GM21576 (cell line): ENCODE data around the gene GALNT2.

ENCODE experiments used
- ATAC-seq: cut with Tn5 transposase; IDR thresholded peaks from one replicate; pipeline ENCODE4 v1.9.1; 2021; ENCODE audit warnings: mild to moderate bottlenecking, moderate library complexity; ENCODE audit not compliant: unreplicated experiment

GALNT2 gene

GRCh38 chr1:230226007-230226800 is 159.2 kb downstream of the GALNT2 start:
- no peak for ATAC-seq

DNA sequence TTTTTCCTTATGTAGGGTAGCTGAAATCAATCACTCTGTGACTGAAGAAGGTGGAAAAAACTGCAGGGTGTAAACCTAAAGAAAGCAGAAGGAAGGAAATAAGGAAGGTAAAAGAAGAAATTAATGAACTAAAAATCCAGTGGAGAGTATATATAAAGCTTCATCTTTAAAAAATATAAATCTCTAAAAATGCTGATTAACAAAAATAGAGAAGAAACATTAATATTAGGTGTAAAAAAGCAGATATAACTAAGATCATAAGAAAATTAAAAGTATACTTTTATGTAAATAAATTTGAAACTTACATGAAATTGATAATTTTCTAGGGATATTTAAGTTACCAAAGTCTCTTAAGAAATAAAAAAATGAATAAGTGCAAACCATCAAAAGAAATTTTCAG is 159.8 kb downstream of the GALNT2 start:
- no peak for ATAC-seq

- no peak for ATAC-seq
Measured at GRCh38 chr1:230228236-230228897, 161.3 kb downstream of the GALNT2 start.

- no peak for ATAC-seq
Measured at GRCh38 chr1:230230273-230230672, 163.2 kb downstream of the GALNT2 start.

DNA sequence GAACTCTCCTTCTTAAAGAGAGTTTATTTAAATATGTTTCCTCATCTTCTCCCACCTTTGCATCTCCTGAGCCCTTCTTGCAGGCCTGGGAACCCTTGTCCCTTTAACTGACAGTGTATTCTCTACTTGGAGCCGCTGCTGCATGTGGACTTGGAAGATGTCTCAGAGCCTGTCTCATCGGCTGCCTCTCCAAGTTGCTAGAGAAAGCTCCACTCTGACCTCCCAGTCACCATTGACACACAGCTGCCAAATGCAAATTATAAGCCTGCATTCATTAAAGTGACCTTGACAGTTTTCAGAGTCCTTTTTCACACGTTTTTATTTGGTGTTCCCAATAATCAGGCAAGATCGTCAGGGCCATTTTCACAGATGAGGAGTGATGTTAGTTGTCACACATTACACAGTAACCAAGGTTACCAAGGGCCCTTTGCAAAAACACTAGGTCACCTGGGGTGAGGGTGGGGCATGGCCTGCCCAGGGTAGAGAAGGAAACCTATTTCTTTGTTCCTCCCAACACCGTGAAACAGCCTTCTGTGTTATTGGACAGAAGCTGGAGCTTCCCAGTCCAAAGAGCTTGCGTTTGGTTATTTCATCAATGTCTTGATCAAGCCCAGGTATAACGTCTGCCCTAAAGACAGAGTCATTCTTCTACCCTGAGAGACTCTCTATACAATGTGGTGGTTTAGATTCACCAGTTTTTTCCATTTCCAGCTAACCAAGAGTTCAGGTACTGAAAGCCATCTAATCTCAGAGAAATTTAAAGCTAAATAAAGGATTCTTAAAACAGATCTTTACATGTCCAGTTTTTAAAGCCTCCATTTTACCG is 164.1 kb downstream of the GALNT2 start:
- no peak for ATAC-seq

GRCh38 chr1:230231774-230232145 is 164.7 kb downstream of the GALNT2 start:
- no peak for ATAC-seq

DNA sequence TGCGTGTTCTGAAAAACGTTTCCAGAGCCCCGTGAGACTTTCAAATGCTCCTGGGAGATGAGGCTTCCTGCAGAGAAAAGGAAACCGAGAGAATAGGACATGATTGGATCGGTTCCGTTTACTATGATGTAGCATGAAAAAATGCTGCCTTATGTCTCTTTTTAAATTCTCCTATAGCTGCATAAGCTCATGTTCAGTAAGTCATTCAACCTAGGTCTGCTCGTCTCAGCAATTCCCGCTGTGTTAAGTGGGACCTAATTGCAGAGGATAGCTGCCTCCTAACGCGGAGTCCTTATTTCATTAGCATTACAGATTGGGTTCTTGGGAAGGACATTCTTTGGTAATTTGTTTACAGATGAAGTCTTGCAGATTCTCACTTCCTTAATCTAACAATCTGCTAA is 165.3 kb downstream of the GALNT2 start:
- ATAC-seq, result no peak

GRCh38 chr1:230233786-230234185 is 166.7 kb downstream of the GALNT2 start:
- no peak for ATAC-seq

DNA sequence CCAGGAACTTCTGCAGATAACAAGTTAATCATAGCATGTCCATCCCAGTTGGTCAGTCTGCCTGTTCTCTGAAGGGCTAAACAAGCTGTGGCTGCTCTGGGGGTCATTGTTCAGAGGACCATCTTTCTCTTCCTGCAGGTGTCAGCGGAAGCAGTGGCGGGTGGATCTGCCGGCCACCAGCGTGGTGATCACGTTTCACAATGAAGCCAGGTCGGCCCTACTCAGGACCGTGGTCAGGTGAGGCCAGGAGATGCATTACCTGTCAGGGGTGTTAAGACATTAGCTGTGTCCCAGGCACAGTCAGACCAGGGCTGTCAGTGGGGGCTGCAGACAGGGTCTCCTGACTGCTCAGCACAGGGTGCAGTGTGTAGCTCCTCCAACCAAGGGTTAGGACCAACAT is 168.8 kb downstream of the GALNT2 start:
- no peak for ATAC-seq

- ATAC-seq, result no peak
Measured at GRCh38 chr1:230236301-230237008, 169.4 kb downstream of the GALNT2 start.

GRCh38 chr1:230237009-230237370 is 170.0 kb downstream of the GALNT2 start:
- ATAC-seq, result no peak

- no peak for ATAC-seq
Measured at GRCh38 chr1:230237805-230238204, 170.8 kb downstream of the GALNT2 start.

DNA sequence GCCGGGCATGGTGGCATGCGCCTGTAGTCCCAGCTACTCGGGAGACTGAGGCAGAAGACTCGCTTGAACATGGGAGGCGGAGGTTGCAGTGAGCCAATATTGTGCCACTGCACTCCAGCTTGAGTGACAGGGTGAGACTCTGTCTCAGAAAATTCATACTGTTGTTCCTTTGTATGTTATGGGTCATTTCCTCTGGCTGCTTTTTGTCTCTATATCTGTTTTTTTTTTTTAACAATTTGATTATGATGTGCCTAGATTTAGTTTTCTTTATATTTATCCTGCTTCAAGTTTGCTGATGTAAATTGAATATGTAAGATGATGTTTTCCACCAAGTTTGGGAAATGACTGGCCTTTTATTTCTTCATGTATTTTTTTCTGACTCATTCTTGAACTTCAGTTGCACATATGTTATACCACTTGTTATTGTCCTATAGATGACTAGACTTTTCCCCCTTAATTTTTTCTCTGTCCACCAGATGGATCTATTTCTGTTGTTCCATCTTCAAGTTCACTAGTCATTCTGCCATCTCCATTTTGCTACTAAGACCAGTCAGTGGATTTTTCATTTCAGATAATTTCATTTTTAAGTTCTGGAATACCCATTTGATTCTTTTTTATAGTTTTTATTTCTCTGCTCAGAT is 173.5 kb downstream of the GALNT2 start:
- no peak for ATAC-seq

GRCh38 chr1:230242326-230242725 is 175.3 kb downstream of the GALNT2 start:
- no peak for ATAC-seq

GRCh38 chr1:230243146-230243545 is 176.1 kb downstream of the GALNT2 start:
- ATAC-seq, result no peak

DNA sequence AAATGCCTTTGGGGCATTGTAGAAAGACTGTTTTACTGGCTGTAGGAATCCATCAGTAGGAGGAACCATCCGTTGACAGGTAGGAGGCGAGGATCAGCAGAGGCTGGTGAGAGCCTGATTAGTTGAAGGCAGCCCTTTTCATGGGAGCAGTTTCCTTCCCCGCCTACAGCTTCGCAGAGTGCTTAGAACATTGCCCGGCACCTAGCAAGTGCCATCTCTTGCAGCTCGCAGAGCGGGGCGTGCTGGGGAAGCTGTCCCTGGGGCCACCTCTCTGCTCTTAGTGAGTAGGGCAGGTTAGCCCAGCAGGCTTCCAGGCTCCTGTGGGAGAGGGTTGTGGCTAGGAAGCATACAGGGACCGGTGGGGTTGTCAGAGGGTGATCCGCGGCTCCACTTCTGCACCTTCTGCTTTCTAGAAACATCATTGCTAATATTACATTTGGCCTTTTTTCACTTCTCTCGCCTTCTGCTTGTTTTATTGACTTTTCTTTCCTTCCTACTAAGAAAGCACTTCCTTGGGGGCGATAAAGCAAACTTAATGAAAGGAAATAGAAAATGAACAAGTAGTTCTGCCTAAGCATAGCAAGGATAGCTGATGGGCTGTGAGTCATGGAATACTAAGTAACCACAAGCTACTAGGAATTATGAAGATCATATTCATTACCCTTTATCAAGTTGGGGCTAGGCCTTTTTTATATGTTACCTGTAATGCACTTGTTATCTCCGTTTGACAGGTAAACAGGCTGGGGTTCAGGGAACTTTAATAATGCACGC is 176.7 kb downstream of the GALNT2 start:
- ATAC-seq, result no peak

GRCh38 chr1:230246551-230246950 is 179.5 kb downstream of the GALNT2 start:
- ATAC-seq, result no peak

DNA sequence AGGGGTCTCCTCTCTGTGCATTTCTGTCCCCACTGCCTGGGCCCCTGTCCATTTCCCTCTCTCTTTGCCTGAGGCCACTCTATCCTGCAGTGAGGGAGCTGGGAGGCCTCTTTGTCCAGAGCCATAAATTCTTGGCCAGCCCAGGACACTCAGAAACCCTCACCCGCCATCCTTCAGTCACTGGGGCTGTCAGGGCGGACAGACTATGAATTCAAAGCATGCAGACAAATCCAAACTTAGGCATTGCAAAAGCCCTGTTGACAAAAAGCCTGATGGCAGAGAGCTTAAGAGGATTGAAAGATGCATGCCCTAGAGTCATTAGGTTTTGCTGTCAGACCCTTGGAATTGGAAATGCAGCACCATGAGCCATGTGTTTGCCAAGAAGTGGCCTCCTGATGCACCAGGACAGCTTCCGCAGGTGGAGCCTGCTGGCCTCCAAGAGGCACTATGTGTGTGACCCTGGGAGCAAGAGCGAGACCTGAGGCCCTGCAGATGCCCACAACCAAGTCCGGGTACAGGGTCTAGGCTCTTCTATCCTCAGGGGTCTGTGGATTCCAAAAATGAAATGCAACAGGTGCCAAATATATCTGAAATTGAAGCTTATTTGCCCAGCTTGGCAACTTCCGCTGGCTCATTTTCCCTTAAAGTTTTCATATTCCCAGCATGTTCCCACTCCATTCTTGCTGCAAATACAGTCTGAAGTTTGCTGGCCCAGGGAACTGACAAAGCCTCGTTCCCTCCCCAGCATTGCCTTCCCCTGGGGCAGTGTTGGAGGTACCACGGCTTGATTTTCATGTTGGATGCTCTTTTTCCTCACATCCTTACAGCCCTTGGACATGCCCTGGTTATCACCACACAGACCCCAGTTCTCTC is 181.2 kb downstream of the GALNT2 start:
- no peak for ATAC-seq

- no peak for ATAC-seq
Measured at GRCh38 chr1:230248889-230249270, 181.8 kb downstream of the GALNT2 start.
